HL-60 (cell line): ENCODE results near the gene DNAJA3.

ENCODE experiments used
- DNase-seq, 2 experiments: peaks; one replicate each; pipeline ENCODE4 v3.0.0-alpha.2; 2010 to 2020; ENCODE audit warnings: low read depth in 1 of 2, low spot score in 1 of 2
- H3K27ac ChIP-seq: fragments of 250-450 bp; sonication (Bioruptor Pico); replicated peaks from 2 replicates; pipeline ENCODE4 v1.5.1; 2020; ENCODE audit warnings: mild to moderate bottlenecking, moderate library complexity
- H3K27me3 ChIP-seq: fragments of 250-450 bp; sonication (Bioruptor Pico); 2 replicates; pipeline ENCODE4 v1.5.1; 2021; ENCODE audit warnings: mild to moderate bottlenecking, moderate library complexity; ENCODE audit not compliant: insufficient read depth, poor library complexity, severe bottlenecking
- H3K4me3 ChIP-seq: replicated peaks from 2 replicates; pipeline ENCODE4 v1.5.1; 2011; ENCODE audit warnings: mild to moderate bottlenecking, control low read depth, low read length; ENCODE audit not compliant: insufficient read depth
- CTCF ChIP-seq: IDR thresholded peaks from one replicate; pipeline ENCODE4 v1.5.1; 2011; ENCODE audit warnings: low read length, control low read depth, inconsistent platforms; ENCODE audit not compliant: insufficient read depth
- GABPA ChIP-seq: IDR thresholded peaks from 2 replicates; pipeline ENCODE4 v1.6.1; 2012; ENCODE audit warnings: low read depth
- POLR2AphosphoS5 ChIP-seq: IDR thresholded peaks from 2 replicates; pipeline ENCODE4 v1.6.1; 2012; ENCODE audit warnings: low read depth
- REST ChIP-seq: IDR thresholded peaks from 2 replicates; pipeline ENCODE4 v1.6.1; 2012; ENCODE audit warnings: low read depth; ENCODE audit not compliant: insufficient replicate concordance
- SPI1 ChIP-seq: IDR thresholded peaks from 2 replicates; pipeline ENCODE4 v1.6.1; 2012; ENCODE audit warnings: low read depth, mild to moderate bottlenecking, borderline replicate concordance

The DNAJA3 gene

GRCh38 chr16:4481963-4482362 lies 56.3 kb downstream of the DNAJA3 start:
- TF ChIP-seq POLR2AphosphoS5 (no peak), CTCF (no peak), GABPA (no peak), REST (no peak), SPI1 (no peak)
- no peaks in the 10 kb centered on the region for H3K27me3 ChIP-seq
- no peak for DNase-seq
- H3K27ac ChIP-seq, result no peak overlapping the region
- H3K4me3 ChIP-seq, result no peak overlapping the region

- DNase-seq, result no peak
- no peak overlapping the region for H3K4me3 ChIP-seq
- H3K27me3 ChIP-seq, result no peaks in the 10 kb centered on the region
- no peak overlapping the region for H3K27ac ChIP-seq
- TF ChIP-seq GABPA, result no peak
- TF ChIP-seq POLR2AphosphoS5, result no peak
- TF ChIP-seq CTCF, result no peak
- TF ChIP-seq REST, result no peak
- no peak for TF ChIP-seq SPI1
Observed at GRCh38 chr16:4486126-4486893, 60.6 kb downstream of the DNAJA3 start.

GRCh38 chr16:4487955-4488498 lies 62.4 kb downstream of the DNAJA3 start:
- H3K27me3 ChIP-seq, result no peaks in the 10 kb centered on the region
- TF ChIP-seq CTCF (no peak), REST (peak; percentile 21)
- no peak overlapping the region for H3K4me3 ChIP-seq
- DNase-seq, result no peak
- H3K27ac ChIP-seq, result no peak overlapping the region
